Fibroblast of upper back skin (primary cell): ENCODE data around the gene AHCTF1.

ENCODE experiments used
- DNase-seq: peaks from one replicate; pipeline ENCODE4 v3.0.0-alpha.2; 2013

AHCTF1 gene, protein sequence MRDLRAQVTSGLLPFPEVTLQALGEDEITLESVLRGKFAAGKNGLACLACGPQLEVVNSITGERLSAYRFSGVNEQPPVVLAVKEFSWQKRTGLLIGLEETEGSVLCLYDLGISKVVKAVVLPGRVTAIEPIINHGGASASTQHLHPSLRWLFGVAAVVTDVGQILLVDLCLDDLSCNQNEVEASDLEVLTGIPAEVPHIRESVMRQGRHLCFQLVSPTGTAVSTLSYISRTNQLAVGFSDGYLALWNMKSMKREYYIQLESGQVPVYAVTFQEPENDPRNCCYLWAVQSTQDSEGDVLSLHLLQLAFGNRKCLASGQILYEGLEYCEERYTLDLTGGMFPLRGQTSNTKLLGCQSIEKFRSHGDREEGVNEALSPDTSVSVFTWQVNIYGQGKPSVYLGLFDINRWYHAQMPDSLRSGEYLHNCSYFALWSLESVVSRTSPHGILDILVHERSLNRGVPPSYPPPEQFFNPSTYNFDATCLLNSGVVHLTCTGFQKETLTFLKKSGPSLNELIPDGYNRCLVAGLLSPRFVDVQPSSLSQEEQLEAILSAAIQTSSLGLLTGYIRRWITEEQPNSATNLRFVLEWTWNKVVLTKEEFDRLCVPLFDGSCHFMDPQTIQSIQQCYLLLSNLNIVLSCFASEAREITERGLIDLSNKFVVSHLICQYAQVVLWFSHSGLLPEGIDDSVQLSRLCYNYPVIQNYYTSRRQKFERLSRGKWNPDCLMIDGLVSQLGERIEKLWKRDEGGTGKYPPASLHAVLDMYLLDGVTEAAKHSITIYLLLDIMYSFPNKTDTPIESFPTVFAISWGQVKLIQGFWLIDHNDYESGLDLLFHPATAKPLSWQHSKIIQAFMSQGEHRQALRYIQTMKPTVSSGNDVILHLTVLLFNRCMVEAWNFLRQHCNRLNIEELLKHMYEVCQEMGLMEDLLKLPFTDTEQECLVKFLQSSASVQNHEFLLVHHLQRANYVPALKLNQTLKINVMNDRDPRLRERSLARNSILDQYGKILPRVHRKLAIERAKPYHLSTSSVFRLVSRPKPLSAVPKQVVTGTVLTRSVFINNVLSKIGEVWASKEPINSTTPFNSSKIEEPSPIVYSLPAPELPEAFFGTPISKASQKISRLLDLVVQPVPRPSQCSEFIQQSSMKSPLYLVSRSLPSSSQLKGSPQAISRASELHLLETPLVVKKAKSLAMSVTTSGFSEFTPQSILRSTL (N-terminal part only)

GRCh38 chr1:246931549-246932365 is at the start of gene AHCTF1:
TSS of gene AHCTF1 (minus strand) at chr1:246931948. CDS start at chr1:246918370, 13,578 bp downstream.
- DNase-seq, result peak; percentile 99

- DNase-seq, result no peak
Observed at GRCh38 chr1:246978785-246979184, 47.0 kb upstream of the AHCTF1 start.

DNA sequence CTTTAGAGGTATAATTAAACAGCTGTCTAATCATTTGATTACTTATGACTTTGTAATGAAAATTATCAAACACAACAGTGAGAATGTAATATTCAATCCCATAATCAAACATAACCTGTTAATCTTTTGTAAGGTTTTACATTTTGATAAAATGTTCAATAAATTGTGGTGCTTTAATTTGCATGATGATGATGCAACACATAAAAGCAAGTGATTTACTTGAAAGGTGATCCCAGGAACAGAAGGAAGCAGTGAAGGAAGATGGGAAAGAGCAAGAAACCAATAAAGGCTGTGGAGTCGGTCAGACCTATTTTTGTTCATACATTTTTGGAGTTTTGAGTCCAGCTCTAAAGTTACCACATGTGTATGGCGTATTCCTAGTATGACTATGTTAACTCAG is 46.5 kb upstream of the AHCTF1 start:
- DNase-seq, result no peak

GRCh38 chr1:246971969-246972368 is 40.2 kb upstream of the AHCTF1 start:
- DNase-seq, result no peak

DNA sequence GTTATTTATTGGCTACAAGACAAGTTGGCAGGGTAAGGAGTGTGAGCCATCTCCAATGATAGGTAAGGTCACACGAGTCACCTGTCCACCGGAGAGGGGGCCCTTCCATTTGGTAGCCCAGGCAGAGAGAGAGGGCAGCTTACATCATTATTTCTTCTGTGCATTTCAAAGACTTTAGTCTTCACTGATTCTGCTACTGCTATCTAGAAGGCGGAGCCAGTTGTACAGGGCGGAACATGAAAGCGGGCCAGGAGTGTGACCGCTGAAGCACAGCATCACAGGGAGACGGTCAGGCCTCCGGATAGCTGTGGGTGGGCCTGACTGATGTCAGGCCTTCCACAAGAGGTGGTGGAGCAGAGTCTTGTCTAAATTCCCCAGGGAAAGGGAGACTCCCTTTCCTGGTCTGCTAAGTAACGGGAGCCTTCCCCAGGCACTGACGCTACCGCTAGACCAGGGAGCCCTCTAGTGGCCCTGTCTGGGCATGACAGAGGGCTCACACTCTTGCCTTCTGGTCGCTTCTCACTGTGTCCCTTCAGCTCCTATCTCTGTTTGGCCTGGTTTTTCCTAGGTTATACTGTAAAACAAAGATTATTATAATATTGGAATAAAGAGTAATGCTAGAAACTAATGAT is 39.5 kb upstream of the AHCTF1 start:
- DNase-seq, result peak; percentile 8

DNA sequence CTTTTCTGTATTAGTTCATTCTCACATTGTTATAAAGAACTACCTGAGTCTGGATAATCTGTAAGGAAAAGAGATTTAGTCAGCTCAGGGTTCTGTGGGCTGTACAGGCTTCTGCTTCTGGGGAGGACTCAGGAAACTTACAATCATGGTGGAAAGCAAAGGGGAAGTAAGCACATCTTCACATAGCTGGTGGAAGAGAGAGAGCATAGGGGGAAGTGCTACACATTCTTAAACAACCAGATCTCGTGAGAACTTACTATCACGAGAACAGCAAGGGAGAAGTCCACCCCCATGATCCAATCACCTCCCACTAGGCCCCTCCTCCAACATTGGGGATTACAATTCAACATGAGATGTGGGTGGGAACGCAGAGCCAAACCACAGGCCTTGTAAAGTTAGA is 37.9 kb upstream of the AHCTF1 start:
- no peak for DNase-seq

DNA sequence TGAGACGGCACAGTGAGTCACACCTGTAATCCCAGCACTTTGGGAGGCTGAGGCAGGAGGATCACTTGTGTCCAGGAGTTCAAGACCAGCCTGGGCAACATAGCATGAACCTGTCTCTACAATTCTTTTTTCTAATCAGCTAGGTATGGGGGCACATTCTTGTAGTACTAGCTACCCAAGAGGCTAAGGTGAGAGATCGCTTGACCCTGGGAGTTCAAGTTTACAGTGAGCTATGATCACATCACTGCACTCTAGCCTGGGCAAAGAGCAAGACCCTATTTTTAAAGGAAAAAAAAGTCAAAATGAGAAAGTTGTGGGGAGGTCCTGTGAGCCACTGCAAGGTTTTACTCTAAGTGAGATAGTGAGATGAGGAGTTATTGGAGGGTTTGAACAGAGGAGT is 34.8 kb upstream of the AHCTF1 start:
- no peak for DNase-seq

DNA sequence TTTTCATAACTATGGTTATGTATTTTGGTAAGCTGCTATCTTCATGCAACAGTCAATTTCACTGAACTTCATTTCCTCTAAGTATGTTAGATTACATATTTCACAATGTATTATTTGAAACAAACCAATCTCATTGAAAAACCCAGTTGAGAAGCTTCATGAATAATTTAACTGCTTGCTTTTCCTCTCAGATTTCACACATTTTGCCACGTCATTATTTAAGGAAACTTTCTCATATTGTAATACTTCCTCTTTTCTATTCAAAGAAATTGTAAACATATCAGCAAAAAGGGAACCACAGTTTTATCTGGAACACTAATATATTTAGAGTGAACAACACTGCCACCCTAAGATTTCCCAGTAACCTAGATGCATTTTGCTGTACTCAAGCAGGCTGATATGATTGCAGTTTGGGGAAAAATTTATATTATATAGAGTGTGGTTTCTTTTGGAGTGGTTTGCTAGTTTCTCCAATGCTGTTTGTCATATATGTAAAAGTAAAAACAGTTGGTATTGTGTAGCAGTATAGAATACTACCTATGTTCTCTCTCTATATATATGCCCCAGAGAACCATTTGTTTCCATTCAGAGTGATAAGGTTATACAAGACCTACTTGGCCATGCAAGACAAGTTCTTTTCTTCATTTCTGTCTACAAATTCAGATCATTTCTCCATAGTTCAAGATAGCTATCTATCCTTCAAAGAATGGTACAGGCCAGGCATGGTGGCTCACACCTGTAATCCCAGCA is 28.4 kb upstream of the AHCTF1 start:
- DNase-seq, result no peak

DNA sequence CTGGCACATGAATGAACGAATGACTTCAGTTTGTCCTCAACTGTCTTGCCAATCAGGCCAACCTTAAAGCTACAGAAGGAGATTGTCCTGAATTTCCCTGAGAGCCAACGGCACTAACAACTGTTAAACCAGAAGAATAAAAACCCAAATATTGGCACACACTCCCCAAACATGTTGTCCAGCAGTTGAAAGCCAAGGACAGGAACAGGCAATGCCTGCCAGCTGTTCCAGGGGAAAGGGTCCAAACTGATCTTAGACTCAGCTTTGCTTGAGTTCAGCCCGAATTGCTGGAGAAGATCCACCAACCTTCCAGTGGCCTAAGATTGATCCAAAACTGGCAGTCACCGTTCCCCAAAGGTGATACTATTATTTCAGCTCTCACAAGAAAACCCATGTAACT is 22.4 kb upstream of the AHCTF1 start:
- DNase-seq, result no peak

- no peak for DNase-seq
Observed at GRCh38 chr1:246951413-246951812, 19.7 kb upstream of the AHCTF1 start.

DNA sequence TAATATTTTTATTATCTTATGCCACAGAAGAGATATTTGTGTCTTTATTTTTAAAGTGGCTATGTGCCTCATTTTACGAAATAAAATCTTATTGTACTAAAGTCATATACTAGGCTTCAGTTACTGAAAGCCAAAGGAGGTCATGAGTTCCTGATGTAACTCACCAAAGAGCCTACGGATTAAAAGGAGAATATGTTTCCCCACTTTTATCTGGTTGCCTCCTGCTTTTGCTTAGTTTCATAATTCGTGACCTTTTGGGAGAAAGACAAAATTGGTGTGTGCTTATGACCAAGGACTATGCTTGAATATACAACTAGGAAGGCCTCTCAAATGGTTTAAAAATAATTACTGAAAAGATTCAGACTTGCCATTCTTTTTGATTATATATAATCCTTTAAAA is 18.2 kb upstream of the AHCTF1 start:
- no peak for DNase-seq

GRCh38 chr1:246947255-246947654 is 15.5 kb upstream of the AHCTF1 start:
- no peak for DNase-seq

DNA sequence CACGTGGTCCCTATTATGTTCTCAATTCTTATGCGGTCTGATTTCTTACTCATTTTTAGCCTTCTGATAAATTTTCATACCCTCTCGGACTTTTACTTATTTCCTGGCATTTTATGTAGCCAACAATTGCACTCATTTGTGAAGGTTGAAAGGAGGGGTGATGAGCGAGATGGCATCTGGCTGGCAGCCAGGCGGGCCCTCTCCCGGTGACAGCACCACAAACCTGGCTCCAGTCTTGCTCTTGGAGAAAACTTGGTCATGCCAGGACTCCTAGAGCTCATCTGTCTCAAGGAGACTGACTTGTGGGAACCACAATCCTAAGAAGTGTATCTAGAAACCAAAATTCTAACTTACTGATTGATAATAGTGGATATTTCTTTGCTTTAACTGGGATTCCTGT is 14.6 kb upstream of the AHCTF1 start:
- DNase-seq, result no peak

- DNase-seq, result no peak
Observed at GRCh38 chr1:246934765-246935164, 3.0 kb upstream of the AHCTF1 start.

- no peak for DNase-seq
Observed at GRCh38 chr1:246933893-246934292, 2.1 kb upstream of the AHCTF1 start.

- no peak for DNase-seq
Observed at GRCh38 chr1:246932366-246932700, 585 bp upstream of the AHCTF1 start.

DNA sequence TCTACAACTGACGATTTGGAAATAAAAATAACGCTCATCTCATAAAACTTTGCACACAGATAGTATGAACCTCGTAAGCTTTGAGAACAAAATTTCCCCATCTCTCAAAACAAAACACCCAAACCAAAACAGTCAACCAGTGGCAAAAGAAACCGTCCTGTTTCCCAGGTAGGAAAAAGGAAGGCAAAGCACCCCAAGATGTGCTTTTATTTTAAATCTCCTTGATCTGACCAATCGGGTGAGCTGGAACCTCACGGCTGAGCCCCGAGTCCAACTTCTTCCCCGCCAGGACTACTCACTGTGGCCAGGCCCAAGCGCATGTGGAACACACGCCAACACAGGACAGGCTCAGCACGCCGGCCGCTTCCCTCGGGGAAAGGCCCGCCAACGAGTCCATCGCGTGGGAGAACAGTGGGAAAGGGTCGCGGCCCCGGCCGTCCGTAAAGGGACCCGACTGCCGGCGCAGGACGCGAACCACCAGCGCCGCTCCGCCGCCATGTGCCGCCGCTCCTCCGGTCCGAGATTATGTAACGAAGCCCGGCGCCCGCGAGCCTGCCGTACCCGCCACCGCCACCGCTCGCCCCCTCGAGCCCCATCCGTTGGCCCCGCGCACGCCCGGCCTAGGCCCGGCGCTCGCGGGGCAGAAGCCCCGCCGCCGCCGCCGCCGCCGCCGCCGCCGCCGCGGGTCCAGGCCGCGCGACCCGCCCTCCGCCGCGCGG is 759 bp downstream of the AHCTF1 start:
- DNase-seq, result peak; percentile 51

- no peak for DNase-seq
Observed at GRCh38 chr1:246925997-246926626, 5.6 kb downstream of the AHCTF1 start.

GRCh38 chr1:246923900-246924299 is 7.8 kb downstream of the AHCTF1 start:
- no peak for DNase-seq

- DNase-seq, result peak; percentile 26
Observed at GRCh38 chr1:246923482-246923881, 8.3 kb downstream of the AHCTF1 start.
